ENCODE results near the gene CSMD2. TPM values are rescaled to one million over a fixed set of nuclear protein-coding genes. Genes with fewer than 3 reads are reported as not detected.

Gene CSMD2
- total RNA-seq, 1 donor from 2014 or later = not detected

- no peak for DNase-seq (ENCODE audit: low read depth)
Observed at GRCh38 chr1:33864460-33865389, 300.3 kb downstream of the CSMD2 start.

- DNase-seq (ENCODE audit: low read depth) = no peak
Observed at GRCh38 chr1:33863779-33864178, 301.3 kb downstream of the CSMD2 start, which contains the start of gene HMGB4. TSS of gene HMGB4 (plus strand) at chr1:33864079. CDS start at chr1:33864192, 113 bp downstream.

GRCh38 chr1:33860671-33861070, 304.4 kb downstream of the CSMD2 start:
- DNase-seq (ENCODE audit: low read depth) = no peak

- no peak for DNase-seq (ENCODE audit: low read depth)
Observed at GRCh38 chr1:33854091-33854490, 310.9 kb downstream of the CSMD2 start.

GRCh38 chr1:33853431-33853830, 311.6 kb downstream of the CSMD2 start:
- DNase-seq (ENCODE audit: low read depth) = no peak

GRCh38 chr1:33852711-33853110, 312.3 kb downstream of the CSMD2 start:
- no peak for DNase-seq (ENCODE audit: low read depth)

GRCh38 chr1:33850481-33850880, 314.5 kb downstream of the CSMD2 start:
- DNase-seq (ENCODE audit: low read depth) = no peak

- DNase-seq (ENCODE audit: low read depth) = no peak
Observed at GRCh38 chr1:33849211-33849610, 315.8 kb downstream of the CSMD2 start.

GRCh38 chr1:33848205-33848937, 316.7 kb downstream of the CSMD2 start:
- no peak for DNase-seq (ENCODE audit: low read depth)

GRCh38 chr1:33846861-33847260, 318.2 kb downstream of the CSMD2 start:
- DNase-seq (ENCODE audit: low read depth) = no peak

GRCh38 chr1:33844166-33844565, 320.9 kb downstream of the CSMD2 start:
- DNase-seq (ENCODE audit: low read depth) = no peak

GRCh38 chr1:33842348-33842747, 322.7 kb downstream of the CSMD2 start:
- no peak for DNase-seq (ENCODE audit: low read depth)

GRCh38 chr1:33841494-33841893, 323.5 kb downstream of the CSMD2 start:
- DNase-seq (ENCODE audit: low read depth) = no peak

GRCh38 chr1:33837635-33838034, 327.4 kb downstream of the CSMD2 start:
- no peak for DNase-seq (ENCODE audit: low read depth)

GRCh38 chr1:33836911-33837310, 328.1 kb downstream of the CSMD2 start:
- DNase-seq (ENCODE audit: low read depth) = no peak

- no peak for DNase-seq (ENCODE audit: low read depth)
Observed at GRCh38 chr1:33828654-33829053, 336.4 kb downstream of the CSMD2 start.

- DNase-seq (ENCODE audit: low read depth) = no peak
Observed at GRCh38 chr1:33828059-33828458, 337.0 kb downstream of the CSMD2 start.

- DNase-seq (ENCODE audit: low read depth) = no peak
Observed at GRCh38 chr1:33826711-33827110, 338.3 kb downstream of the CSMD2 start.

- no peak for DNase-seq (ENCODE audit: low read depth)
Observed at GRCh38 chr1:33826311-33826710, 338.7 kb downstream of the CSMD2 start.

GRCh38 chr1:33825506-33825905, 339.5 kb downstream of the CSMD2 start:
- no peak for DNase-seq (ENCODE audit: low read depth)

GRCh38 chr1:33824971-33825370, 340.1 kb downstream of the CSMD2 start:
- no peak for DNase-seq (ENCODE audit: low read depth)

- no peak for DNase-seq (ENCODE audit: low read depth)
Observed at GRCh38 chr1:33824321-33824720, 340.7 kb downstream of the CSMD2 start.
